Measurements from ENCODE around the gene BTBD2.

DNA sequence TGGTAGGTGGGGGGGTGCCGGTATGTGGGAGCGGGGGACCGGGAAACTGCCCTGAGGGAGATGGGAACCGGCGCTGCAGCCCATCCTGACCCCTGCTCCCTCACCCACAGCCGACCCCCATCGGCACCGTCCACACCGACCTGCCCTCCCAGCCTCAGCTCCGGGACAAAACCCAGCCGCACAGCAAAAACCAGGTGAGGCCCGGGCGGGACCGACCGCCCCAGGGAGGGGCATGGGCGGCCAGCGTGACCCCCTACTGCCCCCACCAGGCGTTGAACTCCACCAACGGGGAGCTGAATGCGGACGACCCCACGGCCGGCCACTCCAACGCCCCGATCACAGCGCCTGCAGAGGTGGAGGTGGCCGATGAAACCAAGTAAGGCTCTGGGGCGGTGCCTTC is 35.9 kb downstream of the BTBD2 start:
- TF ChIP-seq, protein P1, sequence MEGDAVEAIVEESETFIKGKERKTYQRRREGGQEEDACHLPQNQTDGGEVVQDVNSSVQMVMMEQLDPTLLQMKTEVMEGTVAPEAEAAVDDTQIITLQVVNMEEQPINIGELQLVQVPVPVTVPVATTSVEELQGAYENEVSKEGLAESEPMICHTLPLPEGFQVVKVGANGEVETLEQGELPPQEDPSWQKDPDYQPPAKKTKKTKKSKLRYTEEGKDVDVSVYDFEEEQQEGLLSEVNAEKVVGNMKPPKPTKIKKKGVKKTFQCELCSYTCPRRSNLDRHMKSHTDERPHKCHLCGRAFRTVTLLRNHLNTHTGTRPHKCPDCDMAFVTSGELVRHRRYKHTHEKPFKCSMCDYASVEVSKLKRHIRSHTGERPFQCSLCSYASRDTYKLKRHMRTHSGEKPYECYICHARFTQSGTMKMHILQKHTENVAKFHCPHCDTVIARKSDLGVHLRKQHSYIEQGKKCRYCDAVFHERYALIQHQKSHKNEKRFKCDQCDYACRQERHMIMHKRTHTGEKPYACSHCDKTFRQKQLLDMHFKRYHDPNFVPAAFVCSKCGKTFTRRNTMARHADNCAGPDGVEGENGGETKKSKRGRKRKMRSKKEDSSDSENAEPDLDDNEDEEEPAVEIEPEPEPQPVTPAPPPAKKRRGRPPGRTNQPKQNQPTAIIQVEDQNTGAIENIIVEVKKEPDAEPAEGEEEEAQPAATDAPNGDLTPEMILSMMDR (IDR thresholded peaks at IDR 0.05; ENCODE audit: poor library complexity): no peak
- no peak for TF ChIP-seq EZH2 (IDR thresholded peaks at IDR 0.05; ENCODE audit: borderline replicate concordance)

Data from hepatocyte (in vitro differentiated cells).